Natural killer cell (primary cell): ENCODE measurements around the gene BACH2. TPM values are rescaled to one million over a fixed set of nuclear protein-coding genes. Genes with fewer than 3 reads are reported as not detected.
"Not testable (repeated sequence)": the region's sequence is repeated elsewhere in the genome, so short reads cannot be mapped to it uniquely, and the experiment has no call there.

Source experiments
- ATAC-seq, 3 donors: fragments of 150-1000 bp in 2 of 3; fragments of 200-7000 bp in 1 of 3; cut with Tn5 transposase; 1 replicate in 1 of 3; 2 replicates in 2 of 3; pipeline ENCODE4 v1.10.0; 2021; ENCODE audit warnings: mild to moderate bottlenecking in 2 of 3, moderate library complexity in 2 of 3
- DNase-seq, 2 donors: peaks; one replicate each; pipeline versions ENCODE4 v3.0.0 to v3.0.0-alpha.2; 2013 to 2021; ENCODE audit warnings: mixed read lengths in 1 of 2
- H3K27ac ChIP-seq: one replicate; pipeline ENCODE4 v1.5.1; 2013; ENCODE audit warnings: mild to moderate bottlenecking, low read length
- H3K27me3 ChIP-seq: one replicate; pipeline ENCODE4 v1.6.1; 2013; ENCODE audit warnings: low read length; ENCODE audit not compliant: control insufficient read depth, insufficient read depth
- H3K36me3 ChIP-seq: one replicate; pipeline ENCODE4 v1.6.1; 2013; ENCODE audit warnings: low read length; ENCODE audit not compliant: control insufficient read depth, insufficient read depth
- H3K4me1 ChIP-seq: one replicate; pipeline ENCODE4 v1.6.1; 2013; ENCODE audit warnings: low read length; ENCODE audit not compliant: control insufficient read depth, insufficient read depth
- H3K4me3 ChIP-seq: one replicate; pipeline ENCODE4 v1.5.1; 2013; ENCODE audit warnings: low read length
- H3K9me3 ChIP-seq: one replicate; pipeline ENCODE4 v1.6.1; 2013; ENCODE audit warnings: low read length; ENCODE audit not compliant: control insufficient read depth, insufficient read depth
- H3K27ac Mint-ChIP-seq, 2 donors: one replicate each; pipeline ENCODE4 v1.8.0; 2022; ENCODE audit warnings: mild to moderate bottlenecking in 2 of 2, mixed read lengths in 2 of 2, moderate library complexity in 1 of 2
- H3K27me3 Mint-ChIP-seq, 2 donors: one replicate each; pipeline ENCODE4 v1.8.0; 2022; ENCODE audit warnings: low read depth in 2 of 2, mixed read lengths in 2 of 2
- H3K36me3 Mint-ChIP-seq: one replicate; pipeline ENCODE4 v1.8.0; 2022; ENCODE audit warnings: mixed read lengths
- H3K4me1 Mint-ChIP-seq, 2 donors: one replicate each; pipeline ENCODE4 v1.8.0; 2022; ENCODE audit warnings: mixed read lengths in 2 of 2
- H3K4me3 Mint-ChIP-seq: one replicate; pipeline ENCODE4 v1.8.0; 2022; ENCODE audit warnings: mild to moderate bottlenecking, moderate library complexity, mixed read lengths
- H3K9me3 Mint-ChIP-seq, 2 donors: one replicate each; pipeline ENCODE4 v1.8.0; 2022; ENCODE audit warnings: mixed read lengths in 2 of 2
- WGBS: methylation state at CpG from one replicate; pipeline ENCODE4 v1.1.7; 2013; ENCODE audit warnings: missing lambda C conversion rate; ENCODE audit not compliant: insufficient coverage; 5-methylcytosine and 5-hydroxymethylcytosine counted together
- intact Hi-C: fragments of 100-400 bp; cut with micrococcal nuclease; formaldehyde crosslinking; loops from one replicate; pipeline ENCODE4 v1.14.2; 2022
- total RNA-seq, 4 donors: library from RNA; stranded (reverse); fragments of 120-200 nt in 1 of 4; gene quantifications; one replicate each; pipeline versions ENCODE4 v1.2.3 to v1.2.4, GENCODE V29; 2013 to 2022
- TF ChIP-seq, protein P1 (sequence below): fragments of 200-600 bp; IDR thresholded peaks from one replicate; pipeline ENCODE4 v1.8.0; 2022; ENCODE audit warnings: antibody characterized with exemption

Gene BACH2
- total RNA-seq, 3 donors from 2014 or later (not counting 1 experiment from before 2014, with no cell fraction given), result 32.1 to 37.8 (median 32.7) TPM

DNA sequence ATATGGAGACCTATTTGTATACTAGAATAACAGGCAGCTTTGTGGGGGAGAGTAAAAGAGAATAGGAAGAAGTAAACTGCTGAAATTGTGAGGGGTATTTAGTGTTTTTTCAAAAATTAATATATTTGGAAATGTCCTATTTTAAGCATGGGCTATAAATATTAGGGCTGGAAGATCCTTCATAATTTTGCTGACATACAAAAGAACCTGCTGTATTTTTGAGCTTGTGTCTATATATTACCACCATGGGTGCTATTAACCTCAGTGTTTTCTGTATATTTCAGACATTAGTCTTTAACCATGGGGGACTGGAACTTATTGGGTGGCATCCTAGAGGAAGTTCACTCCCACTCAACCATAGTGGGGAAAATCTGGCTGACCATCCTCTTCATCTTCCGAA is 402.5 kb downstream of the BACH2 start, which contains the start of gene GJA10:
TSS of gene GJA10 (plus strand) at position 301 of the 400 bp plus-strand sequence. CDS start at position 301, 0 bp downstream.
- Mint-ChIP-seq H3K36me3 (no peaks in the 10 kb centered on the region), H3K4me3 (no peak within 1 kb of the TSS), H3K4me1 (no peaks in the 10 kb centered on the region), H3K27ac (no peak within 1 kb of the TSS), H3K27me3 (peaks cover 29 to 45% of the 10 kb centered on the region in 2 donors), H3K9me3 (no peaks in the 10 kb centered on the region)
- Histone ChIP-seq H3K9me3 (no peaks in the 10 kb centered on the region), H3K4me3 (no peak within 1 kb of the TSS), H3K4me1 (no peaks in the 10 kb centered on the region), H3K36me3 (no peaks in the 10 kb centered on the region), H3K27ac (no peak within 1 kb of the TSS), H3K27me3 (peaks cover 5% of the 10 kb centered on the region)
- ATAC-seq, result no peak
- 100% methylated on average over 1 of the region's 1 CpG for WGBS
- TF ChIP-seq, protein P1, sequence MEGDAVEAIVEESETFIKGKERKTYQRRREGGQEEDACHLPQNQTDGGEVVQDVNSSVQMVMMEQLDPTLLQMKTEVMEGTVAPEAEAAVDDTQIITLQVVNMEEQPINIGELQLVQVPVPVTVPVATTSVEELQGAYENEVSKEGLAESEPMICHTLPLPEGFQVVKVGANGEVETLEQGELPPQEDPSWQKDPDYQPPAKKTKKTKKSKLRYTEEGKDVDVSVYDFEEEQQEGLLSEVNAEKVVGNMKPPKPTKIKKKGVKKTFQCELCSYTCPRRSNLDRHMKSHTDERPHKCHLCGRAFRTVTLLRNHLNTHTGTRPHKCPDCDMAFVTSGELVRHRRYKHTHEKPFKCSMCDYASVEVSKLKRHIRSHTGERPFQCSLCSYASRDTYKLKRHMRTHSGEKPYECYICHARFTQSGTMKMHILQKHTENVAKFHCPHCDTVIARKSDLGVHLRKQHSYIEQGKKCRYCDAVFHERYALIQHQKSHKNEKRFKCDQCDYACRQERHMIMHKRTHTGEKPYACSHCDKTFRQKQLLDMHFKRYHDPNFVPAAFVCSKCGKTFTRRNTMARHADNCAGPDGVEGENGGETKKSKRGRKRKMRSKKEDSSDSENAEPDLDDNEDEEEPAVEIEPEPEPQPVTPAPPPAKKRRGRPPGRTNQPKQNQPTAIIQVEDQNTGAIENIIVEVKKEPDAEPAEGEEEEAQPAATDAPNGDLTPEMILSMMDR, result no peak
- intact Hi-C loops, result no loop called here
- DNase-seq, result no peak

- not testable (repeated sequence) for H3K36me3 Mint-ChIP-seq
- H3K27me3 Mint-ChIP-seq, result peaks cover 32 to 54% of the 10 kb centered on the region in 2 donors
Observed at GRCh38 chr6:89892577-89892976, 404.1 kb downstream of the BACH2 start.

DNA sequence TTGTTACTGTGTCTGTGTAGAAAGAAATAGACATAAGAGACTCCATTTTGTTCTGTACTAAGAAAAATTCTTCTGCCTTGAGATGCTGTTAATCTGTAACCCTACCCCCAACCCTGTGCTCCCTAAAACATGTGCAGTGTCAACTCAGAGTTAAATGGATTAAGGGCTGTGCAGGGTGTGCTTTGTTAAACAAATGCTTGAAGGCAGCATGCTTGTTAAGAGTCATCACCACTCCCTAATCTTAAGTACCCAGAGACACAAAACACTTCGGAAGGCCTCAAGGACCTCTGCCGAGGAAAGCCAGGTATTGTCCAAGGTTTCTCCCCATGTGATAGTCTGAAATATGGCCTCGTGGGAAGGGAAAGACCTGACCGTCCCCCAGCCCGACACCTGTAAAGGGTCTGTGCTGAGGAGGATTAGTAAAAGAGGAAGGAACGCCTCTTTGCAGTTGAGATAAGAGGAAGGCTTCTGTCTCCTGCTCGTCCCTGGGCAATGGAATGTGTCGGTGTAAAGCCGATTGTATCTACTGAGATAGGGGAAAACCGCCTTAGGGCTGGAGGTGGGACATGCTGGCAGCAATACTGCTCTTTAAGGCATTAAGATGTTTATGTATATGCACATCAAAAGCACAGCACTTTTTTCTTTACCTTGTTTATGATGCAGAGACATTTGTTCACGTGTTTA is 405.7 kb downstream of the BACH2 start:
- H3K9me3 ChIP-seq, intact Hi-C loops, DNase-seq, H3K4me3 ChIP-seq, H3K36me3 ChIP-seq, H3K9me3 Mint-ChIP-seq, H3K27me3 ChIP-seq, H3K4me3 Mint-ChIP-seq, H3K4me1 Mint-ChIP-seq, H3K36me3 Mint-ChIP-seq, ATAC-seq, H3K27ac ChIP-seq, H3K27ac Mint-ChIP-seq, H3K4me1 ChIP-seq: not testable (repeated sequence)
- peaks cover 34 to 54% of the 10 kb centered on the region in 2 donors for H3K27me3 Mint-ChIP-seq
- WGBS, result 23% methylated on average over 6 of the region's 11 CpGs

More at GRCh38 chr6:89892577-89892976, 404.1 kb downstream of the BACH2 start:
- H3K4me1 Mint-ChIP-seq, H3K9me3 Mint-ChIP-seq, H3K36me3 ChIP-seq, H3K4me3 ChIP-seq, H3K4me1 ChIP-seq, ATAC-seq, intact Hi-C loops, H3K9me3 ChIP-seq, DNase-seq, H3K4me3 Mint-ChIP-seq, H3K27ac Mint-ChIP-seq, H3K27ac ChIP-seq: not testable (repeated sequence)
- H3K27me3 ChIP-seq, result peaks cover 10% of the 10 kb centered on the region
- WGBS, result 80% methylated on average over 8 of the region's 8 CpGs

- DNase-seq (no peak), ATAC-seq (no peak)
- no peak overlapping the region for H3K27ac Mint-ChIP-seq
- Histone ChIP-seq H3K4me1 (peaks cover 4% of the 10 kb centered on the region), H3K9me3 (no peaks in the 10 kb centered on the region), H3K27ac (no peak overlapping the region), H3K36me3 (no peaks in the 10 kb centered on the region), H3K4me3 (no peak overlapping the region), H3K27me3 (peaks cover 7% of the 10 kb centered on the region)
- no peaks in the 10 kb centered on the region for H3K9me3 Mint-ChIP-seq
- H3K36me3 Mint-ChIP-seq, result no peaks in the 10 kb centered on the region
- TF ChIP-seq, protein P1, result no peak
- no peak overlapping the region for H3K4me3 Mint-ChIP-seq
- WGBS, result 83% methylated on average over 2 of the region's 3 CpGs
- H3K4me1 Mint-ChIP-seq, result no peaks in the 10 kb centered on the region
- peaks cover 28 to 61% of the 10 kb centered on the region in 2 donors for H3K27me3 Mint-ChIP-seq
- intact Hi-C loops, result no loop called here
Observed at GRCh38 chr6:89888871-89889270, 407.8 kb downstream of the BACH2 start.
